CD14-positive monocyte (primary cell): Measurements from ENCODE around the gene GAL3ST2. TPM values are rescaled to one million over a fixed set of nuclear protein-coding genes. Genes with fewer than 3 reads are reported as not detected.

Source experiments
- DNase-seq, 3 donors: peaks; one replicate each; pipeline ENCODE4 v3.0.0-alpha.2; 2011 to 2022
- H2AFZ ChIP-seq: 2 replicates; pipeline ENCODE4 v1.6.0; 2012; ENCODE audit warnings: mild to moderate bottlenecking, low read depth, low read length, inconsistent platforms; ENCODE audit not compliant: insufficient read depth, poor library complexity, severe bottlenecking
- H3K27ac ChIP-seq, 2 donors: 1 replicate in 1 of 2; 2 replicates in 1 of 2; pipeline ENCODE4 v1.5.1; 2012 to 2013; ENCODE audit warnings: low read length in 2 of 2, control low read depth in 1 of 2, inconsistent platforms in 1 of 2, low read depth in 1 of 2, mild to moderate bottlenecking in 1 of 2
- H3K27me3 ChIP-seq, 2 donors: one replicate each; pipeline versions ENCODE4 v1.6.0 to v1.6.1; 2011 to 2013; ENCODE audit warnings: low read length in 2 of 2; ENCODE audit not compliant: control insufficient read depth in 2 of 2, insufficient read depth in 2 of 2
- H3K36me3 ChIP-seq, 2 donors: replicated peaks in 1 of 2; 1 replicate in 1 of 2; 2 replicates in 1 of 2; pipeline versions ENCODE4 v1.5.1 to v1.6.1; 2012 to 2013; ENCODE audit warnings: low read length in 2 of 2, control low read depth in 1 of 2, inconsistent platforms in 1 of 2, mild to moderate bottlenecking in 1 of 2; ENCODE audit not compliant: insufficient read depth in 2 of 2, control insufficient read depth in 1 of 2
- H3K4me1 ChIP-seq, 2 donors: 1 replicate in 1 of 2; 2 replicates in 1 of 2; pipeline versions ENCODE4 v1.5.1 to v1.6.1; 2012 to 2013; ENCODE audit warnings: low read length in 2 of 2, control low read depth in 1 of 2, inconsistent platforms in 1 of 2, mild to moderate bottlenecking in 1 of 2, moderate library complexity in 1 of 2; ENCODE audit not compliant: insufficient read depth in 2 of 2, control insufficient read depth in 1 of 2
- H3K4me2 ChIP-seq: replicated peaks from 2 replicates; pipeline ENCODE3; 2012; ENCODE audit warnings: low read length, moderate library complexity, mild to moderate bottlenecking; ENCODE audit not compliant: poor library complexity, severe bottlenecking; ENCODE audit errors: extremely low read depth
- H3K4me3 ChIP-seq, 3 experiments: fragments of 200-600 bp in 1 of 3; sonication (generic) in 1 of 3; replicated peaks in 1 of 3; 1 replicate in 2 of 3; 2 replicates in 1 of 3; pipeline ENCODE4 v1.5.1; 2011 to 2013; ENCODE audit warnings: low read length in 3 of 3, mild to moderate bottlenecking in 3 of 3, control low read depth in 2 of 3, low read depth in 2 of 3, inconsistent platforms in 1 of 3, moderate library complexity in 1 of 3
- H3K79me2 ChIP-seq: 2 replicates; pipeline ENCODE4 v1.6.0; 2012; ENCODE audit warnings: mild to moderate bottlenecking, control low read depth, inconsistent platforms, low read length, moderate library complexity; ENCODE audit not compliant: insufficient read depth
- H3K9ac ChIP-seq: 2 replicates; pipeline ENCODE4 v1.6.0; 2017; ENCODE audit warnings: low read length, mild to moderate bottlenecking; ENCODE audit not compliant: insufficient read depth, poor library complexity, severe bottlenecking
- H3K9me3 ChIP-seq, 2 donors: replicated peaks in 1 of 2; 1 replicate in 1 of 2; 2 replicates in 1 of 2; pipeline versions ENCODE4 v1.5.1 to v1.6.1; 2012 to 2013; ENCODE audit warnings: low read length in 2 of 2, control low read depth in 1 of 2; ENCODE audit not compliant: control insufficient read depth in 1 of 2, insufficient read depth in 1 of 2
- H4K20me1 ChIP-seq: 2 replicates; pipeline ENCODE4 v1.6.0; 2012; ENCODE audit warnings: mild to moderate bottlenecking, low read length, control low read depth, moderate library complexity; ENCODE audit not compliant: insufficient read depth
- H3K27ac Mint-ChIP-seq, 7 donors: one replicate each; pipeline ENCODE4 v1.8.0; 2020; ENCODE audit warnings: mild to moderate bottlenecking in 7 of 7, mixed read lengths in 7 of 7, moderate library complexity in 6 of 7, inconsistent platforms in 2 of 7
- H3K27me3 Mint-ChIP-seq, 3 donors: one replicate each; pipeline ENCODE4 v1.8.0; 2021 to 2022; ENCODE audit warnings: low read depth in 3 of 3, mild to moderate bottlenecking in 3 of 3, mixed read lengths in 3 of 3, moderate library complexity in 3 of 3, inconsistent platforms in 1 of 3
- H3K36me3 Mint-ChIP-seq, 2 donors: one replicate each; pipeline ENCODE4 v1.8.0; 2020; ENCODE audit warnings: mixed read lengths in 2 of 2, inconsistent platforms in 1 of 2, mild to moderate bottlenecking in 1 of 2
- H3K4me1 Mint-ChIP-seq: one replicate; pipeline ENCODE4 v1.8.0; 2020; ENCODE audit warnings: mild to moderate bottlenecking, mixed read lengths
- H3K4me3 Mint-ChIP-seq, 2 donors: one replicate each; pipeline ENCODE4 v1.8.0; 2020; ENCODE audit warnings: mild to moderate bottlenecking in 2 of 2, mixed read lengths in 2 of 2, moderate library complexity in 1 of 2
- H3K9me3 Mint-ChIP-seq, 7 donors: one replicate each; pipeline ENCODE4 v1.8.0; 2020 to 2022; ENCODE audit warnings: mixed read lengths in 7 of 7, mild to moderate bottlenecking in 6 of 7, moderate library complexity in 6 of 7, inconsistent platforms in 2 of 7
- CTCF ChIP-seq: fragments of 200-600 bp; IDR thresholded peaks from one replicate; pipeline ENCODE4 v1.8.0; 2022; ENCODE audit warnings: antibody characterized with exemption, mild to moderate bottlenecking
- WGBS: methylation state at CpG from one replicate; pipeline ENCODE4 v1.1.5; 2013; ENCODE audit warnings: missing lambda C conversion rate; ENCODE audit not compliant: insufficient coverage; 5-methylcytosine and 5-hydroxymethylcytosine counted together
- intact Hi-C, 2 donors: fragments of 100-400 bp; cut with micrococcal nuclease; formaldehyde crosslinking; loops; one replicate each; pipeline versions ENCODE4 v1.15.0 to v1.15.1; 2023
- polyA plus RNA-seq, 3 donors: library from polyadenylated mRNA; depleted of rRNA in 1 of 3; unstranded in 2 of 3; stranded (reverse) in 1 of 3; fragments of 300-500 nt in 2 of 3; fragments of >200 nt in 1 of 3; fragmentation: Illumina TruSeq in 2 of 3; gene quantifications; 1 replicate in 2 of 3; 2 replicates in 1 of 3; pipeline ENCODE4 v1.2.3, GENCODE V29; 2012 to 2021

The GAL3ST2 gene
- polyA plus RNA-seq, 3 donors, result not detected

GRCh38 chr2:241733391-241734207 lies 43.0 kb upstream of the GAL3ST2 start:
- H3K4me1 ChIP-seq, result peaks cover 19 to 34% of the 10 kb centered on the region in 2 donors
- H4K20me1 ChIP-seq, result no peaks in the 10 kb centered on the region
- H3K4me2 ChIP-seq, result peak overlapping the region; percentile 94
- peaks cover 29% of the 10 kb centered on the region for H3K4me1 Mint-ChIP-seq
- peaks cover 5% of the 10 kb centered on the region for H3K79me2 ChIP-seq
- peak overlapping the region; percentile 25 to 93 (median 38) for H3K4me3 ChIP-seq
- peak overlapping the region in 5 of 7 donors; percentile 20 to 66 (median 50) for H3K27ac Mint-ChIP-seq
- H3K27me3 ChIP-seq, result no peaks in the 10 kb centered on the region
- H3K9me3 Mint-ChIP-seq, result peaks cover 0 to 9% (median 6%) of the 10 kb centered on the region in 7 donors
- WGBS, result 87% methylated on average over 10 of the region's 23 CpGs
- peaks cover 2 to 5% (median 4%) of the 10 kb centered on the region in 3 donors for H3K27me3 Mint-ChIP-seq
- intact Hi-C loops, result loop anchor here (2.0 to 10.0 kb wide), 6 partner anchors 31 to 739 kb away; partner anchors contain the start of genes DTYMK (in 2 of the 2), ING5 (in 2 of the 2), FARP2 (in 1 of the 2) and SNED1 (in 1 of the 2)
- peaks cover 2 to 4% of the 10 kb centered on the region in 2 donors for H3K36me3 Mint-ChIP-seq
- H3K4me3 Mint-ChIP-seq, result peak overlapping the region; percentile 69 to 75
- H3K9ac ChIP-seq, result peak overlapping the region; percentile 80
- H2AFZ ChIP-seq, result peak overlapping the region; percentile 96
- DNase-seq, result no peak
- no peak for TF ChIP-seq CTCF
- H3K36me3 ChIP-seq, result peaks cover 3 to 7% of the 10 kb centered on the region in 2 donors
- peak overlapping the region in 1 of 2 donors; percentile 59 for H3K27ac ChIP-seq
- H3K9me3 ChIP-seq, result no peaks in the 10 kb centered on the region

GRCh38 chr2:241734208-241734466 lies 42.5 kb upstream of the GAL3ST2 start:
- intact Hi-C loops, result loop anchor here (2.0 to 10.0 kb wide), 6 partner anchors 31 to 739 kb away; partner anchors contain the start of genes DTYMK (in 2 of the 2), ING5 (in 2 of the 2), FARP2 (in 1 of the 2) and SNED1 (in 1 of the 2)
- H3K36me3 Mint-ChIP-seq, result peaks cover 7% of the 10 kb centered on the region in 2 donors
- peaks cover 3 to 8% of the 10 kb centered on the region in 2 donors for H3K36me3 ChIP-seq
- no peaks in the 10 kb centered on the region for H3K9me3 ChIP-seq
- peak overlapping the region; percentile 96 for H2AFZ ChIP-seq
- peak overlapping the region; percentile 80 for H3K9ac ChIP-seq
- no peaks in the 10 kb centered on the region for H4K20me1 ChIP-seq
- H3K4me2 ChIP-seq, result peak overlapping the region; percentile 94
- peak overlapping the region in 1 of 2 donors; percentile 59 for H3K27ac ChIP-seq
- no peak for DNase-seq
- H3K4me1 Mint-ChIP-seq, result peaks cover 29% of the 10 kb centered on the region
- under 1% methylated on average over 25 of the region's 25 CpGs for WGBS
- H3K27me3 ChIP-seq, result no peaks in the 10 kb centered on the region
- peak; percentile 14 for TF ChIP-seq CTCF
- peaks cover 0 to 9% (median 6%) of the 10 kb centered on the region in 7 donors for H3K9me3 Mint-ChIP-seq
- H3K4me3 Mint-ChIP-seq, result peak overlapping the region; percentile 69 to 75
- peaks cover 5% of the 10 kb centered on the region for H3K79me2 ChIP-seq
- peak overlapping the region in 1 of 7 donors; percentile 50 for H3K27ac Mint-ChIP-seq
- H3K4me1 ChIP-seq, result peaks cover 19 to 34% of the 10 kb centered on the region in 2 donors
- peak overlapping the region; percentile 25 to 93 (median 38) for H3K4me3 ChIP-seq
- peaks cover 2 to 5% (median 4%) of the 10 kb centered on the region in 3 donors for H3K27me3 Mint-ChIP-seq
